ENCODE results near the gene SAMD11. TPM values are rescaled to one million over a fixed set of nuclear protein-coding genes. Genes with fewer than 3 reads are reported as not detected.

SAMD11 gene
- total RNA-seq, 1 experiment from 2014 or later = 2.3 TPM

GRCh38 chr1:932173-932510 is 8.4 kb downstream of the SAMD11 start:
- Mint-ChIP-seq H3K27ac (no peak overlapping the region), H3K9me3 (no peaks in the 10 kb centered on the region), H3K27me3 (ENCODE audit: low read depth) (peaks cover 87% of the 10 kb centered on the region), H3K4me1 (peaks cover 10% of the 10 kb centered on the region), H3K36me3 (no peaks in the 10 kb centered on the region), H3K4me3 (no peak overlapping the region)
- no peak for TF ChIP-seq ERG (CRISPR knock-in tag; IDR thresholded peaks at IDR 0.05)
- no peak for TF ChIP-seq MLX (CRISPR knock-in tag; IDR thresholded peaks at IDR 0.05)
- TF ChIP-seq ARID4B (CRISPR knock-in tag; IDR thresholded peaks at IDR 0.05; ENCODE audit: borderline replicate concordance) = no peak
- no peak for TF ChIP-seq ZNF219 (CRISPR knock-in tag; IDR thresholded peaks at IDR 0.05; ENCODE audit: borderline replicate concordance)
- no peak for TF ChIP-seq ZNF425 (CRISPR knock-in tag; conservative IDR thresholded peaks at IDR 0.05)
- no peak for TF ChIP-seq ZNF671 (CRISPR knock-in tag; IDR thresholded peaks at IDR 0.05)
- TF ChIP-seq RELA (CRISPR knock-in tag; IDR thresholded peaks at IDR 0.05; ENCODE audit: borderline replicate concordance) = no peak
- no peak for TF ChIP-seq PRRX2 (CRISPR knock-in tag; IDR thresholded peaks at IDR 0.05)
- no peak for TF ChIP-seq STAT6 (CRISPR knock-in tag; conservative IDR thresholded peaks at IDR 0.05; ENCODE audit: low read depth)
- DNase-seq (ENCODE audit: low spot score) = no peak
- CTCF ChIA-PET = no interaction called here
- POLR2A ChIA-PET = no interaction called here
- no peak for ATAC-seq

GRCh38 chr1:932776-933602 is 9.3 kb downstream of the SAMD11 start:
- H3K27ac Mint-ChIP-seq = no peak overlapping the region
- no peak overlapping the region for H3K4me3 Mint-ChIP-seq
- H3K36me3 Mint-ChIP-seq = no peaks in the 10 kb centered on the region
- no peaks in the 10 kb centered on the region for H3K9me3 Mint-ChIP-seq
- ATAC-seq (no peak), DNase-seq (ENCODE audit: low spot score) (no peak)
- H3K27me3 Mint-ChIP-seq (ENCODE audit: low read depth) = peaks cover 85% of the 10 kb centered on the region
- peaks cover 10% of the 10 kb centered on the region for H3K4me1 Mint-ChIP-seq
- ChIA-PET CTCF (interaction anchor here (0.7 to 1.8 kb wide), 5 partner anchors 12 to 126 kb away, joined by 3 to 6 read pairs (median 4); partner anchors contain the start of gene HES4), POLR2A (interaction anchor here (0.8 to 1.0 kb wide), 2 partner anchors 10 to 12 kb away, joined by 3 read pairs; no protein-coding TSS in a partner anchor)
- TF ChIP-seq ZNF232 (CRISPR knock-in tag; IDR thresholded peaks at IDR 0.05) (no peak), AFF4 (CRISPR knock-in tag; IDR thresholded peaks at IDR 0.05; ENCODE audit: borderline replicate concordance) (no peak), KAT7 (CRISPR knock-in tag; IDR thresholded peaks at IDR 0.05; ENCODE audit: borderline replicate concordance) (no peak), ZNF512 (CRISPR knock-in tag; IDR thresholded peaks at IDR 0.05; ENCODE audit: borderline replicate concordance) (no peak), CBFB (CRISPR knock-in tag; IDR thresholded peaks at IDR 0.05; ENCODE audit: low read depth) (no peak)
